ENCODE results near the gene EGFL8.

GRCh38 chr6:32118782-32119628 is 45.4 kb upstream of the EGFL8 start:
- peak; percentile 67 to 84 (median 83) for TF ChIP-seq CTCF (IDR thresholded peaks at IDR 0.05)
- TF ChIP-seq POLR2A (IDR thresholded peaks at IDR 0.05), result no peak
- TF ChIP-seq POLR2AphosphoS5 (IDR thresholded peaks at IDR 0.05), result peak; percentile 23 to 73 (median 49)
